ENCODE measurements around the gene CCSER2.

- TF ChIP-seq CTCF (IDR thresholded peaks at IDR 0.05) = no peak
- no peak for TF ChIP-seq POLR2A (IDR thresholded peaks at IDR 0.05)
Measured at GRCh38 chr10:84341983-84342382, 13.6 kb downstream of the CCSER2 start.

Data from esophagus squamous epithelium (tissue), 4 donors.